ENCODE measurements around the gene KCNK6. TPM values are rescaled to one million over a fixed set of nuclear protein-coding genes. Genes with fewer than 3 reads are reported as not detected.

KCNK6 gene
- total and polyA plus RNA-seq, 8 donors: under 0.01 to 32.2 (median 7.4) TPM

DNA sequence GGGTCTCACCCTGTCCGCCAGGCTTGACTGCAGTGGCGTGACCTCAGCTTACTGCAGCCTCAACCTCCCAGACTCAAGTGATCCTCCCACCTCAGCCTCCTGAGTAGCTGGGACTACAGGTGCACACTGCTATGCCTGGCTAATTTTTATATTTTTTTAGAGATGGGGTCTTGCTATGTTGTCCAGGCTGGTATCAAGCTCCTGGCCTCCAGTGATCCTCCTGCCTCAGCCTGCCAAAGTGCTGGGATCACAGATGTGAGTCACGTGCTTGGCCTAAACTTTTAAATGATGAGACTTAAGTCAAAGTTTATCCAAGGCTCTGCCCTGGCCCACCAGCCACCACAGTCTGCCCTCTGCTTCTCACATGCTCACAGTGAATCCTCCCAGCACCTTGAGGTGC is 13.4 kb upstream of the KCNK6 start:
- WGBS, 5 donors: 89 to 96% (median 93%) methylated on average over 3 of the region's 3 CpGs
- H3K36me3 ChIP-seq: peaks cover 0 to 53% (median 48%) of the 10 kb centered on the region in 4 donors
- TF ChIP-seq POLR2AphosphoS5 (IDR thresholded peaks at IDR 0.05) (no peak), EP300 (IDR thresholded peaks at IDR 0.05) (no peak), CTCF (IDR thresholded peaks at IDR 0.05) (no peak), POLR2A (IDR thresholded peaks at IDR 0.05) (no peak)
- no peaks in the 10 kb centered on the region for H3K27me3 ChIP-seq
- intact Hi-C loops (cut with DNase I; ENCODE audit: low total_unique reads): no loop called here
- H3K4me1 ChIP-seq: peaks cover 4 to 21% (median 12%) of the 10 kb centered on the region in 4 donors
- H3K9me3 ChIP-seq: no peaks in the 10 kb centered on the region
- no peak for DNase-seq
- H3K4me3 ChIP-seq: no peak overlapping the region
- no peak overlapping the region for H3K27ac ChIP-seq

- peaks cover 4 to 21% (median 12%) of the 10 kb centered on the region in 4 donors for H3K4me1 ChIP-seq
- DNase-seq: no peak
- 92 to 100% (median 98%) methylated on average over 1 to 4 of the region's 4 CpGs for WGBS, 5 donors
- H3K9me3 ChIP-seq: no peaks in the 10 kb centered on the region
- no peak overlapping the region for H3K4me3 ChIP-seq
- intact Hi-C loops (cut with DNase I; ENCODE audit: low total_unique reads): no loop called here
- TF ChIP-seq CTCF (IDR thresholded peaks at IDR 0.05) (no peak), POLR2AphosphoS5 (IDR thresholded peaks at IDR 0.05) (no peak), POLR2A (IDR thresholded peaks at IDR 0.05) (no peak), EP300 (IDR thresholded peaks at IDR 0.05) (no peak)
- no peak overlapping the region for H3K27ac ChIP-seq
- H3K36me3 ChIP-seq: peaks cover 0 to 53% (median 48%) of the 10 kb centered on the region in 4 donors
- H3K27me3 ChIP-seq: no peaks in the 10 kb centered on the region
Observed at GRCh38 chr19:38307076-38307475, 12.6 kb upstream of the KCNK6 start.

GRCh38 chr19:38307597-38307996 is 12.0 kb upstream of the KCNK6 start:
- no peak for TF ChIP-seq POLR2AphosphoS5 (IDR thresholded peaks at IDR 0.05)
- TF ChIP-seq CTCF (IDR thresholded peaks at IDR 0.05): no peak
- H3K36me3 ChIP-seq: peaks cover 0 to 53% (median 48%) of the 10 kb centered on the region in 4 donors
- H3K4me1 ChIP-seq: peaks cover 4 to 21% (median 12%) of the 10 kb centered on the region in 4 donors
- no peaks in the 10 kb centered on the region for H3K27me3 ChIP-seq
- no peak for DNase-seq
- H3K9me3 ChIP-seq: no peaks in the 10 kb centered on the region
- WGBS, 5 donors: 86 to 92% (median 87%) methylated on average over 3 to 8 of the region's 8 CpGs
- no peak overlapping the region for H3K27ac ChIP-seq
- intact Hi-C loops (cut with DNase I; ENCODE audit: low total_unique reads): no loop called here
- H3K4me3 ChIP-seq: no peak overlapping the region

- DNase-seq: no peak
- Histone ChIP-seq H3K27ac (no peak overlapping the region), H3K27me3 (no peaks in the 10 kb centered on the region), H3K9me3 (no peaks in the 10 kb centered on the region), H3K4me3 (no peak overlapping the region), H3K36me3 (peaks cover 0 to 53% (median 48%) of the 10 kb centered on the region in 4 donors), H3K4me1 (peaks cover 4 to 21% (median 12%) of the 10 kb centered on the region in 4 donors)
- TF ChIP-seq POLR2AphosphoS5 (IDR thresholded peaks at IDR 0.05) (no peak), POLR2A (IDR thresholded peaks at IDR 0.05) (no peak), CTCF (IDR thresholded peaks at IDR 0.05) (no peak), EP300 (IDR thresholded peaks at IDR 0.05) (no peak)
- intact Hi-C loops (cut with DNase I; ENCODE audit: low total_unique reads): no loop called here
- WGBS, 5 donors: 88 to 93% (median 88%) methylated on average over 12 of the region's 12 CpGs
Observed at GRCh38 chr19:38308006-38308766, 11.5 kb upstream of the KCNK6 start.

Data from stomach (tissue), 9 donors.